ENCODE data around the gene DMBT1. TPM values are rescaled to one million over a fixed set of nuclear protein-coding genes. Genes with fewer than 3 reads are reported as not detected.
A peak's percentile ranks its signal among the peaks of the same experiment; 100 is the strongest.

The DMBT1 gene
- total RNA-seq, 1 experiment from 2014 or later, result 0.62 TPM

DNA sequence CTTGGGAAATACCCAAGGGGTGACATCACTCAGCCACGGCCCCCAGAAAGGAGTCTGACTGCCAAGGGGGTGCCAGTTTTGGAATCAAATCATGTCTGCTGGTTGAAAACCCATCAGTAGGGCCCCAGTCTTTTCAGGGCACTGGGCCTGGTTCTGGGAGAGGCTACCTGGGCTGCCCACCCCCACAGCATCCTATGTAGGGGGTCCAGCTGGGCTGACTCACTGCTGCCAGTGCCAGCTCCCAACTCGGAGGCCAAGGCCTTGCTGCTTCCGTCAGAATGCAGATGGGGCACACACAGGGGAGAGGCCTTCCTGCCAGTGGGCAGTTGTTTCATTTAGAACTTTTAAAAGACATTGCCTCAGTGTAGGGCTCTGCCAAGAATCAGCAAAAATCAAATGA is 39.5 kb upstream of the DMBT1 start:
- Histone ChIP-seq H4K20me1 (ENCODE audit: low read length) (no peaks in the 10 kb centered on the region), H2AFZ (ENCODE audit: low read length) (no peak overlapping the region), H3F3A (ENCODE audit: low read length, unreplicated experiment) (no peaks in the 10 kb centered on the region), H3K4me3 (ENCODE audit: low read length) (no peak overlapping the region), H3K9me3 (ENCODE audit: low read length) (no peaks in the 10 kb centered on the region), H3K9ac (ENCODE audit: low read length) (no peak overlapping the region), H3K79me2 (ENCODE audit: low read length) (no peaks in the 10 kb centered on the region), H3K27me3 (ENCODE audit: low read length) (no peaks in the 10 kb centered on the region), H3K4me1 (ENCODE audit: insufficient read depth, low read length) (no peaks in the 10 kb centered on the region), H3K27ac (ENCODE audit: low read length) (no peak overlapping the region), H3K36me3 (ENCODE audit: low read depth, low read length) (no peaks in the 10 kb centered on the region), H3K4me2 (ENCODE audit: low read length) (no peak overlapping the region), H3K9me2 (replicated peaks; ENCODE audit: low read length) (no peaks in the 10 kb centered on the region)
- POLR2A ChIA-PET (ENCODE audit: unreplicated experiment), result no interaction called here
- DNase-seq, result no peak
- no peak for ATAC-seq
- no TSS peak for BruUV-seq (replicated peaks)
- CTCF ChIA-PET, result no interaction called here
- no peak for TF ChIP-seq EZH2 (IDR thresholded peaks at IDR 0.05; ENCODE audit: low read length, unreplicated experiment)
- TF ChIP-seq, protein P1, sequence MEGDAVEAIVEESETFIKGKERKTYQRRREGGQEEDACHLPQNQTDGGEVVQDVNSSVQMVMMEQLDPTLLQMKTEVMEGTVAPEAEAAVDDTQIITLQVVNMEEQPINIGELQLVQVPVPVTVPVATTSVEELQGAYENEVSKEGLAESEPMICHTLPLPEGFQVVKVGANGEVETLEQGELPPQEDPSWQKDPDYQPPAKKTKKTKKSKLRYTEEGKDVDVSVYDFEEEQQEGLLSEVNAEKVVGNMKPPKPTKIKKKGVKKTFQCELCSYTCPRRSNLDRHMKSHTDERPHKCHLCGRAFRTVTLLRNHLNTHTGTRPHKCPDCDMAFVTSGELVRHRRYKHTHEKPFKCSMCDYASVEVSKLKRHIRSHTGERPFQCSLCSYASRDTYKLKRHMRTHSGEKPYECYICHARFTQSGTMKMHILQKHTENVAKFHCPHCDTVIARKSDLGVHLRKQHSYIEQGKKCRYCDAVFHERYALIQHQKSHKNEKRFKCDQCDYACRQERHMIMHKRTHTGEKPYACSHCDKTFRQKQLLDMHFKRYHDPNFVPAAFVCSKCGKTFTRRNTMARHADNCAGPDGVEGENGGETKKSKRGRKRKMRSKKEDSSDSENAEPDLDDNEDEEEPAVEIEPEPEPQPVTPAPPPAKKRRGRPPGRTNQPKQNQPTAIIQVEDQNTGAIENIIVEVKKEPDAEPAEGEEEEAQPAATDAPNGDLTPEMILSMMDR (conservative IDR thresholded peaks at IDR 0.05; ENCODE audit: low read depth, low read length), result no peak
- no peak for TF ChIP-seq EZH2phosphoT487 (IDR thresholded peaks at IDR 0.05; ENCODE audit: borderline replicate concordance, low read length)
- intact Hi-C loops (cut with micrococcal nuclease), result no loop called here

DNA sequence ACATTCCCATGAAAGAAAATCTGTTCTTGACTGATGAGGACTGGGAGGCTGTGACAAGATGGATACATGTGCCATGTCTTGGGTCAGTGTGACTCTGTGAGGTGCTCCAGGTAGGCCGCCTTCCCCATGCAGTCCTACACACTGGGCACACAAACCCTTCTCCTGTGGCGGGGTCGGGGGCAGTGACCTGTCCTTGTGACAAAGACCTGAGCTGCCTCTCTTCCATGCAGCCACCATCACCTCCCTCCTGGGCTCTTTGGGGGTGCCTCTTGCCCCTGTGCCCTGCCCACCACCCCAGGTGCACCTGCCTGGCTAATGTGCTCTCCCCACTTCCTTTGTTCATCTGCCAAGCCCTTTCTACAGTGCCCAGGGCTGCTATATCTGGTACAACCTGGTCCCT is 35.7 kb upstream of the DMBT1 start:
- POLR2A ChIA-PET (ENCODE audit: unreplicated experiment), result no interaction called here
- CTCF ChIA-PET, result interaction anchor here (1.1 kb wide), 1 partner anchor 56 kb away, joined by 5 read pairs; no protein-coding TSS in a partner anchor

DNA sequence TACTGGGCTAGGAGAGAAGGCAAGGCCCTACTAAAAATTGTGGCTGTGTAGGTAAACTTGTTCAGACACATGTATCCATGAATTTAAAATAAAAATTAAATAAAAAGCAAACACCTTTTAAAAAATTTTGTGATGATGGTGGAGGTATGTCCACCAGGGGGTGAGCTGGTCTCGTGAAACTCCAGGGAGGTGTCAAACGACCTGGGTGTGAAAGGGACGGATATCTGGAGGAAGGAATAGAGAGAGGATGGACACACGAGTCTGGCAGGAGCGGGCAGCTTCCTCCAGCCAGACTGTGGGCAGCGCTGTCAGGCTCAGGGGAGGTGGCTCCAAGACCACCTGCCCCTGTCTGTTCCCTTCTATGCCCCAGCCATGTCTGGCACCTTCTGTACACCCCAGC is 34.8 kb upstream of the DMBT1 start:
- DNase-seq, result peak; percentile 33
- Histone ChIP-seq H3K4me2 (ENCODE audit: low read length) (no peak overlapping the region), H3K9me3 (ENCODE audit: low read length) (no peaks in the 10 kb centered on the region), H3K27ac (ENCODE audit: low read length) (no peak overlapping the region), H3K9ac (ENCODE audit: low read length) (no peak overlapping the region), H3F3A (ENCODE audit: low read length, unreplicated experiment) (no peaks in the 10 kb centered on the region), H3K9me2 (replicated peaks; ENCODE audit: low read length) (no peaks in the 10 kb centered on the region), H3K4me1 (ENCODE audit: insufficient read depth, low read length) (no peaks in the 10 kb centered on the region), H2AFZ (ENCODE audit: low read length) (no peak overlapping the region), H3K27me3 (ENCODE audit: low read length) (no peaks in the 10 kb centered on the region), H4K20me1 (ENCODE audit: low read length) (no peaks in the 10 kb centered on the region), H3K79me2 (ENCODE audit: low read length) (no peaks in the 10 kb centered on the region), H3K36me3 (ENCODE audit: low read depth, low read length) (no peaks in the 10 kb centered on the region), H3K4me3 (ENCODE audit: low read length) (no peak overlapping the region)
- peak; percentile 46 for ATAC-seq
- intact Hi-C loops (cut with micrococcal nuclease), result loop anchor here (1.0 to 2.0 kb wide), 2 partner anchors 40 to 179 kb away; no protein-coding TSS in a partner anchor
- POLR2A ChIA-PET (ENCODE audit: unreplicated experiment), result no interaction called here
- CTCF ChIA-PET, result interaction anchor here (1.1 kb wide), 1 partner anchor 57 kb away, joined by 5 read pairs; no protein-coding TSS in a partner anchor
- BruUV-seq (replicated peaks), result no TSS peak
- TF ChIP-seq EZH2phosphoT487 (IDR thresholded peaks at IDR 0.05; ENCODE audit: borderline replicate concordance, low read length) (no peak), EZH2 (IDR thresholded peaks at IDR 0.05; ENCODE audit: low read length, unreplicated experiment) (no peak)
- TF ChIP-seq, protein P1 (conservative IDR thresholded peaks at IDR 0.05; ENCODE audit: low read depth, low read length), result peak; percentile 52; the same call in 1 of the 2 replicates

More for the DNA sequence above, 35.7 kb upstream of the DMBT1 start:
- ATAC-seq, result no peak
- no peaks in the 10 kb centered on the region for H3F3A ChIP-seq (ENCODE audit: low read length, unreplicated experiment)
- no peaks in the 10 kb centered on the region for H3K9me3 ChIP-seq (ENCODE audit: low read length)
- no peaks in the 10 kb centered on the region for H3K79me2 ChIP-seq (ENCODE audit: low read length)
- no peak for TF ChIP-seq EZH2phosphoT487 (IDR thresholded peaks at IDR 0.05; ENCODE audit: borderline replicate concordance, low read length)
- TF ChIP-seq, protein P1 (conservative IDR thresholded peaks at IDR 0.05; ENCODE audit: low read depth, low read length), result no peak
- no peak for TF ChIP-seq EZH2 (IDR thresholded peaks at IDR 0.05; ENCODE audit: low read length, unreplicated experiment)
- no peaks in the 10 kb centered on the region for H3K4me1 ChIP-seq (ENCODE audit: insufficient read depth, low read length)
- no peaks in the 10 kb centered on the region for H3K9me2 ChIP-seq (replicated peaks; ENCODE audit: low read length)
- H2AFZ ChIP-seq (ENCODE audit: low read length), result no peak overlapping the region
- no peak overlapping the region for H3K4me2 ChIP-seq (ENCODE audit: low read length)
- no peak overlapping the region for H3K9ac ChIP-seq (ENCODE audit: low read length)
- no peaks in the 10 kb centered on the region for H3K36me3 ChIP-seq (ENCODE audit: low read depth, low read length)
- intact Hi-C loops (cut with micrococcal nuclease), result loop anchor here (1.0 to 2.0 kb wide), 2 partner anchors 40 to 180 kb away; no protein-coding TSS in a partner anchor
- DNase-seq, result no peak
- no peaks in the 10 kb centered on the region for H4K20me1 ChIP-seq (ENCODE audit: low read length)
- no peak overlapping the region for H3K4me3 ChIP-seq (ENCODE audit: low read length)
- H3K27ac ChIP-seq (ENCODE audit: low read length), result no peak overlapping the region
- no peaks in the 10 kb centered on the region for H3K27me3 ChIP-seq (ENCODE audit: low read length)
- BruUV-seq (replicated peaks), result no TSS peak

Data from PC-3 (cell line).